Body of pancreas (tissue), 4 donors: ENCODE results near the gene ADAMTS13.

ENCODE experiments used
- POLR2A ChIP-seq, 3 donors: fragments of 450-650 bp; IDR thresholded peaks; one replicate each; pipeline ENCODE4 v1.6.1; 2016; ENCODE audit warnings: antibody characterized with exemption in 3 of 3, mild to moderate bottlenecking in 2 of 3
- TF ChIP-seq, protein P1 (sequence below), 7 experiments: fragments of 450-650 bp in 4 of 7; fragments of 200-600 bp in 3 of 7; sonication (generic) in 3 of 7; IDR thresholded peaks; one replicate each; pipeline ENCODE4 v1.5.1; 2016 to 2019; ENCODE audit warnings: antibody characterized with exemption in 7 of 7

DNA sequence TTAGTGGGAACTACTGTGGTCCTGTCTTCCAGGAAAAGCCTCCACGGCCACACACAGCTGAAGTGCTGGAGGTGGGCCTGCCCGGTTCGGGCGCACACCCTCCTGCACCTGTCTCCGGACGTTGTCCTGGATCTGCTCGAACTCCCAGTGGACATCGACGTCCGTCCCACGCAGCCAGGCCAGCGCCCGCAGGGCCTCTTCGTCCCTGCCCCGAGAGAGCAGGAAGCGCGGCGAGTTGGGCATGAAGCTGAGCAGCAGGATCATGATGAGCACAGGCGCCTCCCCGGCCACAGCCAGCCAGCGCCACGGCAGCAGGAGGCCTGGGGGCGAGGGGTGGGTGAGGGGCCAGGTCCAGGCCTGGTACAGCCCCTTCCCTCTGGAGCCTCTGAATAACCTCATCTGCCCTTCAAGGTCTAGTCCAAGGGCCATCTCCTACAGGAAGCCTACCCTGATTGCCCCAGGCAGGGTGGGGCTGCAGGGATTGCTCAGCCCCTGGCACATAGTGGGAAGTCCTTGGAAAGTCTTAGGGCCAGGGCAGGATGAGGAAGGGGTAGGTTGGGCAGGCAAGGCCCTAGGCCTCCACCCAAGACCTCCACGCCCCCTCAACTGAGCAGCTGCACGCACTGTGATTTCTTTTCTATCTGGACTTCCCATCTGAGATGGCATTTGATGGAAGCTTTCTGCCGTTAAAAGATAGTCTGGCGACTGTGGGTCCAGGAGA lies 53.3 kb downstream of the ADAMTS13 start:
- TF ChIP-seq, protein P1, sequence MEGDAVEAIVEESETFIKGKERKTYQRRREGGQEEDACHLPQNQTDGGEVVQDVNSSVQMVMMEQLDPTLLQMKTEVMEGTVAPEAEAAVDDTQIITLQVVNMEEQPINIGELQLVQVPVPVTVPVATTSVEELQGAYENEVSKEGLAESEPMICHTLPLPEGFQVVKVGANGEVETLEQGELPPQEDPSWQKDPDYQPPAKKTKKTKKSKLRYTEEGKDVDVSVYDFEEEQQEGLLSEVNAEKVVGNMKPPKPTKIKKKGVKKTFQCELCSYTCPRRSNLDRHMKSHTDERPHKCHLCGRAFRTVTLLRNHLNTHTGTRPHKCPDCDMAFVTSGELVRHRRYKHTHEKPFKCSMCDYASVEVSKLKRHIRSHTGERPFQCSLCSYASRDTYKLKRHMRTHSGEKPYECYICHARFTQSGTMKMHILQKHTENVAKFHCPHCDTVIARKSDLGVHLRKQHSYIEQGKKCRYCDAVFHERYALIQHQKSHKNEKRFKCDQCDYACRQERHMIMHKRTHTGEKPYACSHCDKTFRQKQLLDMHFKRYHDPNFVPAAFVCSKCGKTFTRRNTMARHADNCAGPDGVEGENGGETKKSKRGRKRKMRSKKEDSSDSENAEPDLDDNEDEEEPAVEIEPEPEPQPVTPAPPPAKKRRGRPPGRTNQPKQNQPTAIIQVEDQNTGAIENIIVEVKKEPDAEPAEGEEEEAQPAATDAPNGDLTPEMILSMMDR (IDR thresholded peaks at IDR 0.05), result no peak
- no peak for TF ChIP-seq POLR2A (IDR thresholded peaks at IDR 0.05)
